Sigmoid colon (tissue), 4 donors: Measurements from ENCODE around the gene KSR1.

Experiments
- EP300 ChIP-seq, 4 donors: sonication (generic); formaldehyde crosslinking; IDR thresholded peaks; one replicate each; pipeline ENCODE4 v1.6.1; 2017; ENCODE audit warnings: antibody characterized with exemption in 4 of 4
- POLR2A ChIP-seq, 2 donors: fragments of 450-650 bp; IDR thresholded peaks; one replicate each; pipeline ENCODE4 v1.6.1; 2016; ENCODE audit warnings: antibody characterized with exemption in 2 of 2, mild to moderate bottlenecking in 2 of 2, moderate library complexity in 2 of 2
- TF ChIP-seq, protein P1 (sequence below), 4 experiments: fragments of 450-650 bp in 3 of 4; fragments of 200-600 bp in 1 of 4; IDR thresholded peaks; one replicate each; pipeline ENCODE4 v1.5.1; 2016 to 2019; ENCODE audit warnings: antibody characterized with exemption in 4 of 4, mild to moderate bottlenecking in 3 of 4, moderate library complexity in 2 of 4

DNA sequence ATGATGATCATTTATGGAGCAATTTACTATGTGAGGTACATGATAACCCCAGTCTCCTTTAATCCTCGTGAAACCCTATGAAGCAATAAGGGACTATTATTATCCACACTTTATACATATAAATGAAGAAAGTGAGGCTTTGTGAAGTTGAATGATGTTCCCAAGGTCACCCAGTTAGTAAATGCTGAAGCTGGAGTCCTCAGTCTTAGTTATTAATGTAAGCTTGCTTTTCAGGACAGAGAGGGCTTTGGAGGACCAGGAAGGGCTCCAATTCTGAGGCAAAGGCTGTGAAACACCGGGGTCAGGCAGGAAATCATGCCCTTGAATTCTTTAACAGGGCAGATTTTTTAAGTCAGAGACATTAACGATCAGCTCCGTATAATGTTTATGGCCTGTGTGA lies 36.8 kb downstream of the KSR1 start:
- TF ChIP-seq EP300 (IDR thresholded peaks at IDR 0.05) = no peak
- TF ChIP-seq POLR2A (IDR thresholded peaks at IDR 0.05) = no peak
- TF ChIP-seq, protein P1, sequence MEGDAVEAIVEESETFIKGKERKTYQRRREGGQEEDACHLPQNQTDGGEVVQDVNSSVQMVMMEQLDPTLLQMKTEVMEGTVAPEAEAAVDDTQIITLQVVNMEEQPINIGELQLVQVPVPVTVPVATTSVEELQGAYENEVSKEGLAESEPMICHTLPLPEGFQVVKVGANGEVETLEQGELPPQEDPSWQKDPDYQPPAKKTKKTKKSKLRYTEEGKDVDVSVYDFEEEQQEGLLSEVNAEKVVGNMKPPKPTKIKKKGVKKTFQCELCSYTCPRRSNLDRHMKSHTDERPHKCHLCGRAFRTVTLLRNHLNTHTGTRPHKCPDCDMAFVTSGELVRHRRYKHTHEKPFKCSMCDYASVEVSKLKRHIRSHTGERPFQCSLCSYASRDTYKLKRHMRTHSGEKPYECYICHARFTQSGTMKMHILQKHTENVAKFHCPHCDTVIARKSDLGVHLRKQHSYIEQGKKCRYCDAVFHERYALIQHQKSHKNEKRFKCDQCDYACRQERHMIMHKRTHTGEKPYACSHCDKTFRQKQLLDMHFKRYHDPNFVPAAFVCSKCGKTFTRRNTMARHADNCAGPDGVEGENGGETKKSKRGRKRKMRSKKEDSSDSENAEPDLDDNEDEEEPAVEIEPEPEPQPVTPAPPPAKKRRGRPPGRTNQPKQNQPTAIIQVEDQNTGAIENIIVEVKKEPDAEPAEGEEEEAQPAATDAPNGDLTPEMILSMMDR (IDR thresholded peaks at IDR 0.05) = no peak
